K562 (cell line): ENCODE measurements around the gene ERAS. TPM values are rescaled to one million over a fixed set of nuclear protein-coding genes. Genes with fewer than 3 reads are reported as not detected.

Experiments used
- ARNT ChIP-seq, 2 experiments: fragments of 450-650 bp; IDR thresholded peaks; 2 replicates each; pipeline ENCODE4 v1.6.1; 2016; ENCODE audit warnings: mild to moderate bottlenecking in 1 of 2
- BCL6 ChIP-seq: fragments of 250-450 bp; sonication (Bioruptor Pico); IDR thresholded peaks from 2 replicates; pipeline ENCODE4 v1.4.0; 2020
- ILF3 ChIP-seq: fragments of 450-650 bp; IDR thresholded peaks from 2 replicates; pipeline ENCODE4 v1.6.1; 2018; ENCODE audit warnings: antibody characterized with exemption, mild to moderate bottlenecking, moderate library complexity, borderline replicate concordance
- MCM3 ChIP-seq: fragments of 450-650 bp; IDR thresholded peaks from 2 replicates; pipeline ENCODE4 v1.6.1; 2016
- NRF1 ChIP-seq, 2 experiments: fragments of 450-650 bp; IDR thresholded peaks in 1 of 2; conservative IDR thresholded peaks in 1 of 2; 2 replicates each; pipeline ENCODE4 v1.6.1; 2014; ENCODE audit warnings: mild to moderate bottlenecking in 2 of 2
- POLR2G ChIP-seq: fragments of 200-400 bp; formaldehyde crosslinking; IDR thresholded peaks from 2 replicates; pipeline ENCODE4 v1.6.1; 2017; ENCODE audit warnings: low read depth, mild to moderate bottlenecking, antibody characterized with exemption, low read length, moderate library complexity
- RAD51 ChIP-seq: fragments of 450-650 bp; IDR thresholded peaks from 2 replicates; pipeline ENCODE4 v1.7.1; 2016; ENCODE audit warnings: low read depth, mild to moderate bottlenecking, borderline replicate concordance
- RBM17 ChIP-seq: fragments of 200-400 bp; formaldehyde crosslinking; IDR thresholded peaks from 2 replicates; pipeline ENCODE4 v1.6.1; 2017; ENCODE audit warnings: low read depth, mild to moderate bottlenecking, low read length, borderline replicate concordance
- RNF2 ChIP-seq: sonication (generic); IDR thresholded peaks from 2 replicates; pipeline ENCODE4 v1.6.1; 2016
- SAFB ChIP-seq: fragments of 200-400 bp; formaldehyde crosslinking; IDR thresholded peaks from 2 replicates; pipeline ENCODE4 v1.6.1; 2017; ENCODE audit warnings: low read depth, low read length, borderline replicate concordance
- SIN3B ChIP-seq: fragments of 450-650 bp; IDR thresholded peaks from 2 replicates; pipeline ENCODE4 v1.6.1; 2017; ENCODE audit warnings: low read depth, mild to moderate bottlenecking, moderate library complexity
- ZNF436 ChIP-seq: fragments of 250-450, 450-650 bp; sonication (Bioruptor Pico); formaldehyde crosslinking; IDR thresholded peaks from 2 replicates; pipeline ENCODE4 v1.7.0; 2020; ENCODE audit warnings: mild to moderate bottlenecking
- ZNF584 ChIP-seq: fragments of 200-800 bp; sonication (Bioruptor generic); IDR thresholded peaks from 2 replicates; pipeline ENCODE4 v1.6.1; 2016; ENCODE audit warnings: low read depth, mild to moderate bottlenecking, missing genetic modification characterization, missing compliant biosample characterization
- polyA plus RNA-seq, 8 experiments: library from polyadenylated mRNA; depleted of rRNA in 4 of 8; stranded (reverse) in 5 of 8; unstranded in 3 of 8; fragments of >200 nt; fragmentation: Nextera tagmentation in 2 of 8; fragmentation: Illumina TruSeq in 1 of 8; extraction: Ambion mirVana in 2 of 8; extraction: Trizol in 1 of 8; gene quantifications; 2 replicates each; pipeline versions ENCODE4 v1.2.1 to v1.2.3, GENCODE V29; 2011 to 2014; ENCODE audit warnings: inconsistent platforms in 1 of 8, missing spikeins in 1 of 8
- total RNA-seq, 7 experiments: library from RNA; depleted of rRNA in 6 of 7; stranded (reverse); fragments of >200 nt in 6 of 7; fragmentation: Illumina TruSeq in 2 of 7; extraction: Trizol in 2 of 7; gene quantifications; 2 replicates each; pipeline versions ENCODE4 v1.2.1 to v1.2.3, GENCODE V29; 2011 to 2021; ENCODE audit warnings: low replicate concordance in 1 of 7
- TF ChIP-seq, protein P1 (sequence below): fragments of 450-650 bp; formaldehyde crosslinking; IDR thresholded peaks from 2 replicates; pipeline ENCODE4 v1.4.0; 2020; ENCODE audit warnings: mild to moderate bottlenecking, moderate library complexity
- TF ChIP-seq, protein P2 (sequence below): sonication (generic); formaldehyde crosslinking; IDR thresholded peaks from 2 replicates; pipeline ENCODE4 v1.8.0; 2022; ENCODE audit warnings: missing genetic modification reagents, mild to moderate bottlenecking, moderate library complexity, borderline replicate concordance
- TF ChIP-seq, protein P3 (sequence below), 2 experiments: fragments of 450-650 bp; IDR thresholded peaks; 2 replicates each; pipeline ENCODE4 v1.6.1; 2016
- TF ChIP-seq, protein P4 (sequence below): sonication (generic); formaldehyde crosslinking; IDR thresholded peaks from 2 replicates; pipeline ENCODE4 v1.8.1; 2023; ENCODE audit warnings: missing genetic modification reagents, mild to moderate bottlenecking, borderline replicate concordance
- TF ChIP-seq, protein P5 (sequence below): sonication (generic); IDR thresholded peaks from 2 replicates; pipeline ENCODE4 v1.6.1; 2016

The ERAS gene
- total and polyA plus RNA-seq, 9 of the 15 experiments (the other 6 are each of a cell fraction or from before 2014, with no cell fraction given), result 0.07 to 0.12 TPM; not detected in 7

DNA sequence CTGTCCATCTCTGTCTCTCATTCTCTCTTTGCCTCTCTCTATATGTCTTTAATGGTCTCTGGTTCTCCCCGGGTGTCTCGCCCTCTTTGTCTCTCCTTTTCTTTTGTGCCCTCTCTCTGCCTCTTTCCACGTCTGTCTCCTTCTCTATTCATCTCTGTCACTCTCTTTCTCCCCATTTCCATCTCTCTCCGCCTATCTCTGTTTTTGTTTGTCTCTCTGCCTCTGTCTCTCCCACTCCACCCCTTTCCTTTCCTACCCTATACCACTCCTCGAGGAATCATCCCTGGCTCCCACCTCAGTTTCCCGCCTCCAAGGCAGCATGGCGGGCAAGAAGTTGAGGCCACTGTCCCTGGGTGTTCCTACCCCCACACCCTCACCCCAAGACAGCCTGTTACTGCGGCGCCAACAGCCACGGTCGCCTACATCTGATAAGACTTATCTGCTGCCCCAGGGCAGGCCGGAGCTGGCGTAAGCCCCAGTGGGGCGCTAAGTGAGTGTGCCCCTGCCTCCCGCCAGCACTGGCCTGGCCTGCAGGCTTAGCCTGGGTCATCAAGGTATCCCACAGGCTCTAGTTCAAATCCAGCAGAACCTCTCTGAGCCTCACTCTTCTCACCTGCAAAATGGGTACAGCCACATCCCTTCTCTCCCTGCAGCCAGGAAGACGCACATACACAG lies 40.6 kb upstream of the ERAS start (continued):
- TF ChIP-seq ZNF584 (CRISPR knock-in tag) (no peak), ILF3 (no peak), SIN3B (no peak), NRF1 (conservative IDR thresholded peaks at IDR 0.05 in 1 of 2, IDR thresholded peaks at IDR 0.05 in 1 of 2) (no peak), RAD51 (no peak), RBM17 (no peak), POLR2G (no peak), MCM3 (no peak), RNF2 (peak; percentile 81), ARNT (IDR thresholded peaks at IDR 0.05) (no peak), SAFB (no peak), BCL6 (CRISPR knock-in tag) (0 out of 2 replicates have a peak, but pooled peaks have one; percentile 20), ZNF436 (CRISPR knock-in tag) (no peak)
- TF ChIP-seq, protein P1, sequence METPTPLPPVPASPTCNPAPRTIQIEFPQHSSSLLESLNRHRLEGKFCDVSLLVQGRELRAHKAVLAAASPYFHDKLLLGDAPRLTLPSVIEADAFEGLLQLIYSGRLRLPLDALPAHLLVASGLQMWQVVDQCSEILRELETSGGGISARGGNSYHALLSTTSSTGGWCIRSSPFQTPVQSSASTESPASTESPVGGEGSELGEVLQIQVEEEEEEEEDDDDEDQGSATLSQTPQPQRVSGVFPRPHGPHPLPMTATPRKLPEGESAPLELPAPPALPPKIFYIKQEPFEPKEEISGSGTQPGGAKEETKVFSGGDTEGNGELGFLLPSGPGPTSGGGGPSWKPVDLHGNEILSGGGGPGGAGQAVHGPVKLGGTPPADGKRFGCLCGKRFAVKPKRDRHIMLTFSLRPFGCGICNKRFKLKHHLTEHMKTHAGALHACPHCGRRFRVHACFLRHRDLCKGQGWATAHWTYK (CRISPR knock-in tag), result peak; percentile 65; the same call in 1 of the 2 replicates
- TF ChIP-seq, protein P2, sequence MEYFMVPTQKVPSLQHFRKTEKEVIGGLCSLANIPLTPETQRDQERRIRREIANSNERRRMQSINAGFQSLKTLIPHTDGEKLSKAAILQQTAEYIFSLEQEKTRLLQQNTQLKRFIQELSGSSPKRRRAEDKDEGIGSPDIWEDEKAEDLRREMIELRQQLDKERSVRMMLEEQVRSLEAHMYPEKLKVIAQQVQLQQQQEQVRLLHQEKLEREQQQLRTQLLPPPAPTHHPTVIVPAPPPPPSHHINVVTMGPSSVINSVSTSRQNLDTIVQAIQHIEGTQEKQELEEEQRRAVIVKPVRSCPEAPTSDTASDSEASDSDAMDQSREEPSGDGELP (CRISPR knock-in tag), result peak; percentile 41; the same call in 1 of the 2 replicates
- TF ChIP-seq, protein P3, sequence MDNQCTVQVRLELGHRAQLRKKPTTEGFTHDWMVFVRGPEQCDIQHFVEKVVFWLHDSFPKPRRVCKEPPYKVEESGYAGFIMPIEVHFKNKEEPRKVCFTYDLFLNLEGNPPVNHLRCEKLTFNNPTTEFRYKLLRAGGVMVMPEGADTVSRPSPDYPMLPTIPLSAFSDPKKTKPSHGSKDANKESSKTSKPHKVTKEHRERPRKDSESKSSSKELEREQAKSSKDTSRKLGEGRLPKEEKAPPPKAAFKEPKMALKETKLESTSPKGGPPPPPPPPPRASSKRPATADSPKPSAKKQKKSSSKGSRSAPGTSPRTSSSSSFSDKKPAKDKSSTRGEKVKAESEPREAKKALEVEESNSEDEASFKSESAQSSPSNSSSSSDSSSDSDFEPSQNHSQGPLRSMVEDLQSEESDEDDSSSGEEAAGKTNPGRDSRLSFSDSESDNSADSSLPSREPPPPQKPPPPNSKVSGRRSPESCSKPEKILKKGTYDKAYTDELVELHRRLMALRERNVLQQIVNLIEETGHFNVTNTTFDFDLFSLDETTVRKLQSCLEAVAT (IDR thresholded peaks at IDR 0.05), result peak; percentile 32 to 54; a peak in 2 of 4 replicates
- TF ChIP-seq, protein P4, sequence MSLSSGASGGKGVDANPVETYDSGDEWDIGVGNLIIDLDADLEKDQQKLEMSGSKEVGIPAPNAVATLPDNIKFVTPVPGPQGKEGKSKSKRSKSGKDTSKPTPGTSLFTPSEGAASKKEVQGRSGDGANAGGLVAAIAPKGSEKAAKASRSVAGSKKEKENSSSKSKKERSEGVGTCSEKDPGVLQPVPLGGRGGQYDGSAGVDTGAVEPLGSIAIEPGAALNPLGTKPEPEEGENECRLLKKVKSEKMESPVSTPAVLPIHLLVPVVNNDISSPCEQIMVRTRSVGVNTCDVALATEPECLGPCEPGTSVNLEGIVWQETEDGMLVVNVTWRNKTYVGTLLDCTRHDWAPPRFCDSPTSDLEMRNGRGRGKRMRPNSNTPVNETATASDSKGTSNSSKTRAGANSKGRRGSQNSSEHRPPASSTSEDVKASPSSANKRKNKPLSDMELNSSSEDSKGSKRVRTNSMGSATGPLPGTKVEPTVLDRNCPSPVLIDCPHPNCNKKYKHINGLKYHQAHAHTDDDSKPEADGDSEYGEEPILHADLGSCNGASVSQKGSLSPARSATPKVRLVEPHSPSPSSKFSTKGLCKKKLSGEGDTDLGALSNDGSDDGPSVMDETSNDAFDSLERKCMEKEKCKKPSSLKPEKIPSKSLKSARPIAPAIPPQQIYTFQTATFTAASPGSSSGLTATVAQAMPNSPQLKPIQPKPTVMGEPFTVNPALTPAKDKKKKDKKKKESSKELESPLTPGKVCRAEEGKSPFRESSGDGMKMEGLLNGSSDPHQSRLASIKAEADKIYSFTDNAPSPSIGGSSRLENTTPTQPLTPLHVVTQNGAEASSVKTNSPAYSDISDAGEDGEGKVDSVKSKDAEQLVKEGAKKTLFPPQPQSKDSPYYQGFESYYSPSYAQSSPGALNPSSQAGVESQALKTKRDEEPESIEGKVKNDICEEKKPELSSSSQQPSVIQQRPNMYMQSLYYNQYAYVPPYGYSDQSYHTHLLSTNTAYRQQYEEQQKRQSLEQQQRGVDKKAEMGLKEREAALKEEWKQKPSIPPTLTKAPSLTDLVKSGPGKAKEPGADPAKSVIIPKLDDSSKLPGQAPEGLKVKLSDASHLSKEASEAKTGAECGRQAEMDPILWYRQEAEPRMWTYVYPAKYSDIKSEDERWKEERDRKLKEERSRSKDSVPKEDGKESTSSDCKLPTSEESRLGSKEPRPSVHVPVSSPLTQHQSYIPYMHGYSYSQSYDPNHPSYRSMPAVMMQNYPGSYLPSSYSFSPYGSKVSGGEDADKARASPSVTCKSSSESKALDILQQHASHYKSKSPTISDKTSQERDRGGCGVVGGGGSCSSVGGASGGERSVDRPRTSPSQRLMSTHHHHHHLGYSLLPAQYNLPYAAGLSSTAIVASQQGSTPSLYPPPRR (CRISPR knock-in tag), result no peak
- TF ChIP-seq, protein P5, sequence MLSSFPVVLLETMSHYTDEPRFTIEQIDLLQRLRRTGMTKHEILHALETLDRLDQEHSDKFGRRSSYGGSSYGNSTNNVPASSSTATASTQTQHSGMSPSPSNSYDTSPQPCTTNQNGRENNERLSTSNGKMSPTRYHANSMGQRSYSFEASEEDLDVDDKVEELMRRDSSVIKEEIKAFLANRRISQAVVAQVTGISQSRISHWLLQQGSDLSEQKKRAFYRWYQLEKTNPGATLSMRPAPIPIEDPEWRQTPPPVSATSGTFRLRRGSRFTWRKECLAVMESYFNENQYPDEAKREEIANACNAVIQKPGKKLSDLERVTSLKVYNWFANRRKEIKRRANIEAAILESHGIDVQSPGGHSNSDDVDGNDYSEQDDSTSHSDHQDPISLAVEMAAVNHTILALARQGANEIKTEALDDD, result no peak
